Sciatic nerve (tissue), 2 donors: ENCODE data around the gene PPFIA3. TPM values are rescaled to one million over a fixed set of nuclear protein-coding genes. Genes with fewer than 3 reads are reported as not detected.
A peak's percentile ranks its signal among the peaks of the same experiment; 100 is the strongest.
"Not testable (repeated sequence)": the region's sequence is repeated elsewhere in the genome, so short reads cannot be mapped to it uniquely, and the experiment has no call there.

Experiments
- ATAC-seq: fragments of 200-7000 bp; cut with Tn5 transposase; one replicate; pipeline ENCODE4 v1.9.1; 2020; ENCODE audit warnings: mild to moderate bottlenecking, moderate library complexity
- DNase-seq: peaks from one replicate; pipeline ENCODE4 v3.0.0-alpha.2; 2020; ENCODE audit warnings: low spot score
- intact Hi-C: fragments of 100-400 bp; cut with DNase I; formaldehyde crosslinking; loops from one replicate; pipeline ENCODE4 v1.14.2; 2022
- total RNA-seq: library from RNA; stranded (reverse); fragmentation: NEBNext Ultra II Directional; extraction: Animal tissue kit (Norgen Biotek cat#: 25700); gene quantifications from one replicate; pipeline ENCODE4 v1.2.1, GENCODE V29; 2021
- donor health status: DM: no; HTN: no; CAD: no.
- donor health status: DM: no; HTN: no; CAD: no.

The PPFIA3 gene
- total RNA-seq, 1 donor from 2014 or later, result 6.3 TPM

DNA sequence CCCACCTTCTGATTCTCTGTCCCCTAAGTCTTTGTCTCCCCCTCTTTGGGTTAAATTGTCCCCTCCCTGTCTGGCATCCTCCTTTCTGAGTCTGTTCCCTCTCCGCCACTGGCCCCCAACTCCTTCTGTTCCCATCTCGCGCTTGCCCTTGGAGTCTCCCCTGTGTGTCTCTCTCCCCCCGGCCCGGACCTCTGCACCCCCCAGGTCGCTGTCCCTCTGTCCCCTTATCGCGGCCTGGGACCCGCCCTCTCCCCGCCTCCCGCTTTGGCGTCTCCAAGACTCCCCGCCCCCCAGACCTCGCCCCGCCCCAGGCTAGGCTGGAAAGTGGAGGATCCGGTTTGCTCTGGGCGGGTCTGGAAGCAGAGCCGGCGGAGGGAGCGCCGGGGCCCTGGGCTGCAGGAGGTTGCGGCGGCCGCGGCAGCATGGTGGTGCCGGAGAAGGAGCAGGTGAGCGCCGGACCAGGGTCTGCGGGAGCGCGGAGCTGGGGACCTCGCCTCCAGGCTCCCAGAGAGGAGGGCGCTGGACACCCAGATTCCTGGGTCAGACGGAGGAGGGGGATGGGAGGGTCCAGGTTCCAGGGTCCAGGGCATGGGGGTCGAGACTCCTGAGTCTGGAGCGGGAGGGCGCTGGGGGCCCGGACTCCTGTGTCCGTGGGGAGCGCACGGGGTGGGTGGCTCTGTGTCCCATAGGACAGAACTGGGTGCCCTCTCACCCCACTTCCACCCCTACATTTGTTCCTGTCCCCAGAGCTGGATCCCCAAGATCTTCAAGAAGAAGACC lies 38.3 kb downstream of the PPFIA3 start, which contains the start of gene TRPM4:
Gene TRPM4, plus strand, starts transcription at position 348 of the 780 bp plus-strand sequence. Its CDS starts 75 bp downstream, at position 423.
- DNase-seq, result peak; percentile 94
- intact Hi-C loops, result no loop called here
- peak; percentile 96 for ATAC-seq

DNA sequence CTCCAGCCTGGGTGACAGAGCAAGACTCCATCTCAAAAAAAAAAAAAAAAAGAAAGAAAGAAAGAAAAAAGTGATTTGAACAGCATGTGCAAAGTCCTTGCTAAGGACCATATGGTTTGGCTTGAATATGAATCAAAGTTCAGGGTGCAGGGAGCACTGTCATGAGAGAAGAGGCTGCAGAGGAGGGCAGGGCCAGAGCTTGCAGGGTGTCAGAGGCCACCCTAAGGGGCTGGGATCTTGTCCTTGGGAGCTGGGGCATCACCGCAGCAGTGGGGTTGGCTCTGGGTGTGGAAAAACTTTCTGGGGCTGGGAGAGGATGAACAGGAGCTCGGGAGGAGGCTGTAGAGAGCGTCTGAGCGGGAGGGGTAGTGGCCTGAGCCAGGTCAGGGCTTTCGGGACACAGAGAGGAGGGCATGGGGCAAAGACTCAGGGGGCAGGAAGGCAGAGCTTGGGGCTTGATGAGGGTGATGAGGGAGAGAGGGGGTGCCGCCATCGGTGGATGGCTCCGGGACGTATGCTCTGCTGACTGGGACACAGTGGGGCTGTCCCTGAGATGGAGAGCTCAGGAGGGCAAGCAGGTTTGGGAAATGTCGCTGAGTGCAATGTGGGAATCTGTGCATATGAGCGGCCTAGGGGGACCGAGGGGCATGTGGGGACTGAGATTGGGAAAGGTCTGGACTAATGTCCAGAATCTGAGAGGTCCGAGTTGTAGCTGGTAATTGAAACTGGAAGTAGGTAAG lies 41.3 kb downstream of the PPFIA3 start:
- DNase-seq (no peak), ATAC-seq (no peak)
- intact Hi-C loops, result no loop called here

DNA sequence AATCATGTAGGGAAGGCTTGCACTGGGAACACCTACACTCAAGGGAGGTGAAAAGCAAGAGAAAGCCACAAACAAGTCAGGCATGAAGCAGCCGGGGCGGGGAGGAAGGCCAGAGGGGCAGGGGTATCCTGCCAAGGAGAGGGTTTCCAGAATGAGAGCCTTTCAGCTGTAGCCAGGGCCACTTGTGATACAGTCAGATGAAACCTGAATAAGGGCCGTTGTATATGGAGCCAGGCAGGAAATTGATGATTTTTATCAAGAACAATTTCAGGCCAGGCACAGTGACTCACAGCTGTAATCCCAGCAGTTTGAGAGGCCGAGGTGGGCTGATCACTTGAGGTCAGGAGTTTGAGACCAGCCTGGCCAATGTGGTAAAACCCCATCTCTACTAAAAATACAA lies 42.6 kb downstream of the PPFIA3 start:
- ATAC-seq, result no peak
- no peak for DNase-seq
- intact Hi-C loops, result no loop called here

DNA sequence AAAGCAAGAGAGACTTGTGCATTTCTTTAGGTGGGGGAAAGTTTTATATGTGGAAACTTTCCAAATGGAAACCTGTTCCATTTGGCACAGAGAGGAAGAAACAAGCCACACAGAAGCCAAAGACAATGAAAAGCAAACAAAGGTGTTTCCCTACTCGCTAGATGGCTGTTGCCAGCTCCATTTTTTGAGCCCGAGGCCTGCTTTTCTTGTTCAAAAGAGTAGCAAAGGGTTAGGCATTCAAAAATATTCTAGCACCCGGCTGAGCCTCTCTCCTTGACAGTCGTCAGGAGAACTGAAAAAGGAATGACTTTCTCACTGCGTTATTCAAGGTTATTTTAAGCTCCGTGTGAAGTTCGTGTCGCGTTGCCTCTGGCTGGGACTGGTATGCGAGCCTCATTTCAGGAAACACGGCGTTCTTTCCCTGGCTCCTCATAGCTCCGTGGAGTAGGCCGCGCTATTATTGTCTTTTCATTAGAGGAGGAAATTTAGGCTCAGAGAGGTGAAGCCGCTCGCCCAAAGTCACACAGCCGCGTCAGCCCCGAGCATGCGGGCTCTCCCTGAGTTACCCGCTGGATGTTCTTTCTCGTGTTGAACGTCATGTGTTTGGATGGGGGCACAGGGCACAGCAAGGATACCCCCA lies 45.9 kb downstream of the PPFIA3 start:
- intact Hi-C loops, result no loop called here
- ATAC-seq (no peak), DNase-seq (no peak)

DNA sequence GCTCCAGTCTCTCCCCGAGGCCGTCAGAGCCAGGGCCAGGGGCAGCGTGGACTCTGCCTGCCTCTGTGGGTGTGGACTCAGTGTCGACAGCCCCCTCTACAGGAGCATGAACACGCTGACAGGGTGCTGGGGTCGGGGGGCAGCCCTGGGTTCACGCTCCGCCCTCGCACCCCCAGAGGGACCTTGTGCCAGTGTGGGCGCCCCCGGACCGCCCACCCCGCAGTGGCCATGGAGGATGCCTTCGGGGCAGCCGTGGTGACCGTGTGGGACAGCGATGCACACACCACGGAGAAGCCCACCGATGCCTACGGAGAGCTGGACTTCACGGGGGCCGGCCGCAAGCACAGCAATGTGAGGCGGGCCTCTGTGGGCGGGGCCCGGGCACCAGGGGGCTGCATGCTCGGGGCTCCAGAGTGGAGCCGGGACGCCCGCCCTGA lies 46.5 kb downstream of the PPFIA3 start:
- intact Hi-C loops, result no loop called here
- DNase-seq (no peak), ATAC-seq (peak; percentile 26)

DNA sequence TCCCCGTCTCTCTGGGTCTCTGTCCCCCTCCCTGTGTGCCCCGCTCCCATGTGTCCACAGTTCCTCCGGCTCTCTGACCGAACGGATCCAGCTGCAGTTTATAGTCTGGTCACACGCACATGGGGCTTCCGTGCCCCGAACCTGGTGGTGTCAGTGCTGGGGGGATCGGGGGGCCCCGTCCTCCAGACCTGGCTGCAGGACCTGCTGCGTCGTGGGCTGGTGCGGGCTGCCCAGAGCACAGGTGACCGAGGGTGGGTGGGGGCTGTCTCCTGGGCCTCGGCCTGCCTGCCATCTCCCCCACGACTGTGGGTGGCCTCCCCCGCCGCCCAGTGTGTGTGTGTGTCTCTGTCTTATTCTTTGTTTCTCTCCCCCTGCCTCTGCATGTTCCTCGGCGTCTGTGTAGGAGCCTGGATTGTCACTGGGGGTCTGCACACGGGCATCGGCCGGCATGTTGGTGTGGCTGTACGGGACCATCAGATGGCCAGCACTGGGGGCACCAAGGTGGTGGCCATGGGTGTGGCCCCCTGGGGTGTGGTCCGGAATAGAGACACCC lies 48.6 kb downstream of the PPFIA3 start:
- ATAC-seq, result no peak

DNA sequence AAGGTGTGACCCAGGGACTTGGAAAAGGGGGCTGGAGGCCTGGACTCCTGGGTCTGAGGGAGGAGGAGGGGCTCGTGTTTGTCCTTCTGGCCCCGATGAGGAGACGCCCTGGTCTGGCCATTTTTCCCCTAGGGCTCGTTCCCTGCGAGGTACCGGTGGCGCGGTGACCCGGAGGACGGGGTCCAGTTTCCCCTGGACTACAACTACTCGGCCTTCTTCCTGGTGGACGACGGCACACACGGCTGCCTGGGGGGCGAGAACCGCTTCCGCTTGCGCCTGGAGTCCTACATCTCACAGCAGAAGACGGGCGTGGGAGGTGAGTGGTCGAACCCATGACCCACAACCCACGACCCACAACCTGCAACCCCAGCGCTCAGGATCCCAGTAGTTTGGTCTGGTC lies 49.1 kb downstream of the PPFIA3 start:
- DNase-seq (no peak), ATAC-seq (no peak)
- intact Hi-C loops, result no loop called here

More for the DNA sequence above, 48.6 kb downstream of the PPFIA3 start:
- intact Hi-C loops, result no loop called here
- DNase-seq, result no peak

DNA sequence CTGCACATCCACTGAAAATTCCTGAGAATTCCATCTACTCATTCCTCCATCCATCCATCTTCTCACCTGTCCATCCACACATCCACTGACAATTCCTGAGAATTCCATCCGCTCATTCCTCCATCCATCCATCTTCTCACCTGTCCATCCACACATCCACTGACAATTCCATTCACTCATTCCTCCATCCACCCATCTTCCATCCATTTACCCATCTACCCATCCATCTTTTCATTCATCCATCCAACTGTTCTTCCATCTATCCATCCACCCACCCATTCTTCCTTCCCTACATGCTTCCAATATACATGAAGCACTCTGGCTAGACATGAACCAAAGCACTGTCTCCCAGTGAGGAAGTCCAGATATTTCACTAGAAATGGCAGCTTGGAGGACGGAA lies 53.9 kb downstream of the PPFIA3 start:
- intact Hi-C loops, result no loop called here
- DNase-seq (no peak), ATAC-seq (no peak)

DNA sequence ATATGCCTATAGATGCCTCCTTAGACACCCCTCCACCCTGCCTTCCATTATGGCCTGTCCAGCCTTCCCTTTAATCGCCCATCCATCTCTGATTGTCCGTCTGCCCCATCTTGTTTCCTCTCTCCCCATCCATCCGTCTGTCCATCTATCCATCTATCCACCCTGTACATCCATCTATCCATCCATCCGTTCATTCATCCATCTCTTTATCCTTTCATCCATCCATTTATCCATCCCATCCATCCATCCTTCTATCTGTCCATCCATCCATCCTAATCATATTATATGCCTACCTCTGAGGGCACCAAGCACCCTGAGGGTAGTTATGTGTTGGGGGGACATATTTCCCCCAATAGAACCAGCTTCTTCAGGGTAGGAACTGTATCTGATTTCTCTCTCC lies 61.3 kb downstream of the PPFIA3 start:
- no peak for ATAC-seq
- intact Hi-C loops, result no loop called here
- DNase-seq, result no peak

DNA sequence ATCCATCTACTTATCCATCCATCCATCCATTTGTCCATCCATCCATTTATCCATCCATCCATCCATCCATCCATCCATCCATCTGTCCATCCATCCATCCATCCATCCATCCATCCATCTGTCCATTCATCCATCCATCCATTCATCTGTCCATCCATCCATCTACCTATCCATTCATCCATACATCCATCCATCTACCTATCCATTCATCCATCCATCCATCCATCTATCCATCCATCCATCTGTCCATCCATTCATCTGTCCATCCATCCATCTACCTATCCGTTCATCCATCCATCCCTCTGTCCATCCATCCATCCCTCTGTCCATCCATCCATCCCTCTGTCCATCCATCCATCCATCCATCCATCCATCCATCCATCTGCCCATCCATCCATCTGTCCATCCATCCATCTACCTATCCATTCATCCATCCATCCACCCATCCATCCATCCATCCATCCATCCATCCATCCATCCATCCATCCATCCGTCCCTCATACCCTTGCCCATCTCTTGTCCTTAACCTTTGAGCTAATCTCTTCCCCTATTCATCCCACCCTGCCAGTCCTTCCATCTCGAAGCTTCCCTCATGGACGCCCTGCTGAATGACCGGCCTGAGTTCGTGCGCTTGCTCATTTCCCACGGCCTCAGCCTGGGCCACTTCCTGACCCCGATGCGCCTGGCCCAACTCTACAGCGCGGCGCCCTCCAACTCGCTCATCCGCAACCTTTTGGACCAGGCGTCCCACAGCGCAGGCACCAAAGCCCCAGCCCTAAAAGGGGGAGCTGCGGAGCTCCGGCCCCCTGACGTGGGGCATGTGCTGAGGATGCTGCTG lies 62.9 kb downstream of the PPFIA3 start:
- ATAC-seq, DNase-seq, intact Hi-C loops: not testable (repeated sequence)

DNA sequence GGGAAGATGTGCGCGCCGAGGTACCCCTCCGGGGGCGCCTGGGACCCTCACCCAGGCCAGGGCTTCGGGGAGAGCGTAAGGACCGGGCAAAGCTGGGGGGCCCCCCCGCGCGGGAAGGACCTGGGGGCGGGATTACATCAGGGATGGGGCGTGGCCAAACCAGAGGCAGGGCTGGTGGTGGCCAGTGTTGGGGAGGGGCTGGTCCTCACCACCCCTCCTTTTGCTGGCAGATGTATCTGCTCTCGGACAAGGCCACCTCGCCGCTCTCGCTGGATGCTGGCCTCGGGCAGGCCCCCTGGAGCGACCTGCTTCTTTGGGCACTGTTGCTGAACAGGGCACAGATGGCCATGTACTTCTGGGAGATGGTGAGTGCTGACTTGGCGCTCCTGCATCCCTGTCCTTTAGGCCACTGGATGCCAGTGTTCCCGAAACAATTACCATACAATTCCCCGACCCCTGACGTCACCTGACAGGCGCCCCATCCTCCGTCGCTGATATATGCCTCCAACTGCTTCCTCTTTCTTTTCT lies 63.6 kb downstream of the PPFIA3 start:
- intact Hi-C loops, result no loop called here

DNA sequence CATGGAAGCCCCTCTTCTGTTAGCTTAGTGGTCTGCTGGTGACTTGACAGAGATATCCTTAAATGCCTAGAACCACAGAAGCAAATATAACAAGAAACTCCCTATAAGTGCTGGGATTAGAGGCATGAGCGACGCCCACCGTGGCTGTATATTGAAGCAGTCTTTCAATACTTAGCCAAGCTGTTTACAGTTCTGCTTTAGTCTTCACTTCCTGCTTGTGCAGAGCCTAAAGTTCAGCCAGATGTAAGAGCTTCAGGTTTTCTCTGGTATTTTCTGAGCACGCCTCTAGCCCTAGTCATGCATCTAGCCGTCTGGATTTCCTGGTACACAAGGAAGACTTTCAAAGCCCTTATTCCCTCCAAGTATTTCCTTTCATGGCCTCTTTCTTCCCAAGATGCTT lies 66.8 kb downstream of the PPFIA3 start:
- ATAC-seq (no peak), DNase-seq (no peak)
- intact Hi-C loops, result no loop called here

More for the DNA sequence above, 63.6 kb downstream of the PPFIA3 start:
- ATAC-seq (no peak), DNase-seq (no peak)

DNA sequence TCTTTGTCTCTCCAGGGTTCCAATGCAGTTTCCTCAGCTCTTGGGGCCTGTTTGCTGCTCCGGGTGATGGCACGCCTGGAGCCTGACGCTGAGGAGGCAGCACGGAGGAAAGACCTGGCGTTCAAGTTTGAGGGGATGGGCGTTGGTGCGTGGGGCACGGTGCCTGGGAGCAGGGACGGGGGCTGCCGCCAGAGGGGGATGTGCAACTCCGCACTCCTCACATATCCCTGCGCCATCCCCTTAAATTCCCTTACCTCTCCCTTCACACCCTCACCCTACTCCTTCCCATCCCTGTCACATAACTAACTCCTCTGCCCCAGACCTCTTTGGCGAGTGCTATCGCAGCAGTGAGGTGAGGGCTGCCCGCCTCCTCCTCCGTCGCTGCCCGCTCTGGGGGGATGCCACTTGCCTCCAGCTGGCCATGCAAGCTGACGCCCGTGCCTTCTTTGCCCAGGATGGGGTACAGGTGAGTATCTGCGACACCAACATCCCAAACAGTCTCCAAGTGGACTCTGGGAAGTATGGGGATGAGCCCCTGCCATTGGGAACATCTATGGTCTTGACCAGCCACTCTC lies 69.4 kb downstream of the PPFIA3 start:
- intact Hi-C loops, result no loop called here
- ATAC-seq, result no peak
- no peak for DNase-seq

DNA sequence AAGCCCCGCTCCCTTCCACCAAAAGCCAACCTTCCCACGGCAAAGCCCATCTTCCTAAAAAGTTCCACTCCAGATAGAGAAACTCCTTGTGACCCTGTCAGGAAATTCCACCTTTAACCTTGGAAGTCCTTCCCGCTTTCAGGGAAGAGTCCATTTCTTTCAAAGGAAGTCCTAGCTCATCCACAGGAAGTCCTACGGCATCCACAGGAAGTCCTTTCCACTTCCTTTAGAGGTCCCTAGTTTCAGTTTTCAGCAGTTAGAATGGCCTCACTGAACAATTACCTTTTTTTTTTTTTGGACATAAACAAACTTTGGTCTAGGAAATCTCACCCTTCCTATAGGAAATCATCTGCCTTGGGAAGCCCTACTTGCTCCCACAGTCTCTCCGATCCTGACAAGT lies 69.9 kb downstream of the PPFIA3 start:
- intact Hi-C loops, result no loop called here
- DNase-seq (no peak), ATAC-seq (no peak)

DNA sequence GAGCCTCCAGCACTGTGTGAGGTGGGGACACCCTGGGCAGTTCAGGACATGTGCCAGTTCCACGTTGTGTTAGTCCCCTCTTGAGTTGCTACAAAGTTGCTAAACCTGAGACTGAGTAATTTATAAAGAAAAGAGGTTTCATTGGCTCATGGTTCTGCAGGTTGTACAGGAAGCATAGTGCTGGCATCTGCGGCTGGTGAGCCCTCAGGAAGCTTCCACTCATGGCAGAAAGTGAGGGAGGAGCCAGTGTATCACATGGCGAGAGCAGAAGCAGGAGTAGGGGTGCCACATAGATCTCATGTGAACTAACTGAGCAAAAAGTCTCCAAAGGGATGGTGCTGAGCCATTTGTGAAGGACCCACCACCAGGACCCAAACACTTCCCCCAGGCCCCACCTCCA lies 71.4 kb downstream of the PPFIA3 start:
- ATAC-seq, result no peak
- DNase-seq, result no peak

DNA sequence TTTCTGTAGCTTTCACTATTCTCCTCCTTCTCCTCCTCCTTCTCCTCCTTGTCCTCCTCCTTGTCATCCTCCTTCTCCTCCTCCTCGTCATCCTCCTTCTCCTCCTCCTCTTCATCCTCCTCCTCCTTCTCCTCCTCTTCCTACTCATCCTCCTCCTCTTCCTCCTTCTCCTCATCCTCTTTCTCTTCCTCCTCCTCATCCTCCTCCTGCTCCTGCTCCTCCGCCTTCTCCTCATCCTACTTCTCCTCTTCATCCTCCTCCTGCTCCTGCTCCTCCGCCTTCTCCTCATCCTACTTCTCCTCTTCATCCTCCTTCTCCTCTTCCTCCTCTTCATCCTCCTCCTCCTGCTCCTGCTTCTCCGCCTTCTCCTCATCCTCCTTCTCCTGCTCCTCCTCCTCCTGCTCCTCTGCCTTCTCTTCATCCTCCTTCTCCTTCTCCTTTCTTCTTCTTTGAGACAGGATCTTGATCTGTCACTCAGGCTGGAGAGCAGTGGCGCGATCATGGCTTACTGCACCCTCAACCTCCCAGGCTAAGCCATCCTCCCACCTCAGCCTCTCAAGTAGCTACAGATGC lies 74.6 kb downstream of the PPFIA3 start:
- intact Hi-C loops, result no loop called here
- ATAC-seq (no peak), DNase-seq (no peak)

More for the DNA sequence above, 71.4 kb downstream of the PPFIA3 start:
- intact Hi-C loops, result no loop called here

DNA sequence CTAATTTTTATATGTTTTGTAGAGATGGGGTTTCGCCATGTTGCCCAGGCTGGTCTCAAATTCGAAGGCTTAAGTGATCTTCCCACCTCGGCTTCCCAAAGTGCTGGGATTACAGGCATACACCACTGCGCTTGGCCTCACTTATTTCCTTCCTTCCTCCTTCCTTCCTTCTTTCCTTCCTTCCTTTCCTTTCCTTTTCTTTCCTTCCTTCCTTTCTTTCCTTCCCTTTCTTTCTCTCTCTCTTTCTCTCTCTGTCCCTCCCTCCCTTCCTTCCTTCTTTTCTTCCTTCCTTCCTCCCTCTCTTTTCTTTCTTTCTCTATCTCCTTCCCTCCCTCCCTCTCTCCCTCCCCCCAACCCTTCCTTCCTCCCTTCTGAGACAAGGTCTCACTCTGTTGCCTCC lies 75.1 kb downstream of the PPFIA3 start:
- intact Hi-C loops, result no loop called here
- ATAC-seq (no peak), DNase-seq (no peak)
